ENCODE results near the gene UNC13D.

- no peak for TF ChIP-seq POLR2A (IDR thresholded peaks at IDR 0.05; ENCODE audit: low read depth, low read length)
- TF ChIP-seq POLR2AphosphoS5 (IDR thresholded peaks at IDR 0.05; ENCODE audit: low read depth, low read length) = no peak
- no peak for TF ChIP-seq TAF1 (IDR thresholded peaks at IDR 0.05; ENCODE audit: low read depth, low read length)
Measured at GRCh38 chr17:75880266-75880665, 36.1 kb upstream of the UNC13D start.
